IMR-90 (cell line): Measurements from ENCODE around the gene ZFAND2A. TPM values are rescaled to one million over a fixed set of nuclear protein-coding genes. Genes with fewer than 3 reads are reported as not detected.
"Not testable (repeated sequence)": the region's sequence is repeated elsewhere in the genome, so short reads cannot be mapped to it uniquely, and the experiment has no call there.

Experiments used
- ATAC-seq: fragments of 200-7000 bp; cut with Tn5 transposase; 2 replicates; pipeline ENCODE4 v1.9.1; 2020; ENCODE audit warnings: low read depth, mild to moderate bottlenecking, moderate library complexity
- BruUV-seq: library from RNA; stranded (reverse); fragments of 400-500 nt; replicated peaks from 2 replicates; lab custom pipeline; 2021; lab: Mats Ljungman, UMichigan
- CTCF ChIA-PET: fragments of 300-600 bp; formaldehyde crosslinking; extraction: SDS; loops from one replicate; lab custom pipeline; 2021; ENCODE audit warnings: antibody characterized with exemption; lab: Yijun Ruan, JAX
- POLR2A ChIA-PET: fragments of 300-600 bp; sonication (Branson Sonifier 250); formaldehyde crosslinking; loops from one replicate; lab custom pipeline; 2022; ENCODE audit warnings: antibody characterized with exemption; ENCODE audit not compliant: unreplicated experiment; lab: Charles Lee
- DNase-seq: peaks from one replicate; pipeline ENCODE4 v3.0.0; 2013
- H2AFZ ChIP-seq: replicated peaks from 2 replicates; pipeline ENCODE3; 2013; ENCODE audit warnings: low read length, mild to moderate bottlenecking; ENCODE audit not compliant: poor library complexity
- H2AK5ac ChIP-seq: 2 replicates; pipeline ENCODE4 v1.6.1; 2013; ENCODE audit warnings: low read depth, low read length, inconsistent platforms
- H2AK9ac ChIP-seq: replicated peaks from 2 replicates; pipeline ENCODE3; 2013; ENCODE audit warnings: mild to moderate bottlenecking, low read depth, low read length, moderate library complexity; ENCODE audit not compliant: poor library complexity
- H2BK120ac ChIP-seq: 2 replicates; pipeline ENCODE4 v1.6.1; 2013; ENCODE audit warnings: low read depth, low read length, inconsistent platforms
- H2BK15ac ChIP-seq: 3 replicates; pipeline ENCODE4 v1.6.1; 2013; ENCODE audit warnings: low read depth, low read length, inconsistent platforms
- H2BK20ac ChIP-seq: 2 replicates; pipeline ENCODE4 v1.6.1; 2013; ENCODE audit warnings: low read depth, mild to moderate bottlenecking, inconsistent platforms, low read length, moderate library complexity
- H2BK5ac ChIP-seq: 2 replicates; pipeline ENCODE4 v1.6.1; 2013; ENCODE audit warnings: mild to moderate bottlenecking, low read depth, low read length, inconsistent platforms; ENCODE audit not compliant: poor library complexity, severe bottlenecking
- H3K14ac ChIP-seq: replicated peaks from 2 replicates; pipeline ENCODE4 v1.6.1; 2013; ENCODE audit warnings: low read depth, low read length, inconsistent platforms
- H3K18ac ChIP-seq: 2 replicates; pipeline ENCODE4 v1.6.1; 2013; ENCODE audit warnings: low read depth, low read length, control low read depth
- H3K23ac ChIP-seq: 2 replicates; pipeline ENCODE4 v1.6.1; 2013; ENCODE audit warnings: low read depth, low read length, inconsistent platforms
- H3K27ac ChIP-seq: 2 replicates; pipeline ENCODE4 v1.5.1; 2013; ENCODE audit warnings: mild to moderate bottlenecking, control low read depth, low read length; ENCODE audit not compliant: insufficient read depth
- H3K27me3 ChIP-seq: 2 replicates; pipeline ENCODE4 v1.6.1; 2013; ENCODE audit warnings: low read length; ENCODE audit not compliant: control insufficient read depth, insufficient read depth
- H3K36me3 ChIP-seq: 2 replicates; pipeline ENCODE4 v1.6.1; 2013; ENCODE audit warnings: low read length, mixed read lengths; ENCODE audit not compliant: control insufficient read depth, insufficient read depth
- H3K4ac ChIP-seq: 2 replicates; pipeline ENCODE4 v1.6.1; 2013; ENCODE audit warnings: low read depth, low read length, inconsistent platforms
- H3K4me1 ChIP-seq: 2 replicates; pipeline ENCODE4 v1.6.1; 2013; ENCODE audit warnings: low read length, mixed read lengths; ENCODE audit not compliant: control insufficient read depth, insufficient read depth
- H3K4me2 ChIP-seq: 2 replicates; pipeline ENCODE4 v1.6.1; 2013; ENCODE audit warnings: low read depth, mild to moderate bottlenecking, control low read depth, low read length, moderate library complexity
- H3K4me3 ChIP-seq: 2 replicates; pipeline ENCODE4 v1.5.1; 2013; ENCODE audit warnings: low read depth, mild to moderate bottlenecking, control low read depth, low read length, moderate library complexity; ENCODE audit not compliant: insufficient read depth
- H3K56ac ChIP-seq: 2 replicates; pipeline ENCODE4 v1.6.1; 2013; ENCODE audit warnings: low read length, inconsistent platforms; ENCODE audit not compliant: insufficient read depth; ENCODE audit errors: extremely low read depth
- H3K79me1 ChIP-seq, 2 experiments: 2 replicates each; pipeline ENCODE4 v1.6.1; 2013; ENCODE audit warnings: low read length in 2 of 2, inconsistent platforms in 1 of 2, low read depth in 1 of 2
- H3K9ac ChIP-seq: 2 replicates; pipeline ENCODE4 v1.6.1; 2013; ENCODE audit warnings: low read depth, low read length, control low read depth
- H3K9me1 ChIP-seq: 2 replicates; pipeline ENCODE4 v1.6.1; 2013; ENCODE audit warnings: low read length, inconsistent platforms; ENCODE audit not compliant: insufficient read depth
- H3K9me3 ChIP-seq: 2 replicates; pipeline ENCODE4 v1.6.1; 2013; ENCODE audit warnings: low read length; ENCODE audit not compliant: control insufficient read depth, insufficient read depth
- H4K20me1 ChIP-seq: 2 replicates; pipeline ENCODE4 v1.6.1; 2013; ENCODE audit warnings: low read length, inconsistent platforms; ENCODE audit not compliant: insufficient read depth
- H4K5ac ChIP-seq: 2 replicates; pipeline ENCODE4 v1.6.1; 2013; ENCODE audit warnings: mild to moderate bottlenecking, low read depth, low read length, control low read depth
- H4K8ac ChIP-seq, 2 experiments: 2 replicates each; pipeline ENCODE4 v1.6.1; 2013; ENCODE audit warnings: low read depth in 2 of 2, low read length in 2 of 2, control low read depth in 1 of 2, inconsistent platforms in 1 of 2
- H4K91ac ChIP-seq: 2 replicates; pipeline ENCODE4 v1.6.1; 2013; ENCODE audit warnings: low read depth, low read length, inconsistent platforms; ENCODE audit not compliant: insufficient read depth
- CEBPB ChIP-seq: IDR thresholded peaks from 2 replicates; pipeline ENCODE4 v1.6.1; 2012; ENCODE audit warnings: low read depth, low read length, improper control_type of control experiment
- FOS ChIP-seq: fragments of 150-350 bp; IDR thresholded peaks from 2 replicates; pipeline ENCODE4 v1.6.1; 2016; ENCODE audit warnings: low read depth, low read length
- MXI1 ChIP-seq: IDR thresholded peaks from 2 replicates; pipeline ENCODE4 v1.6.1; 2012; ENCODE audit warnings: low read depth, mild to moderate bottlenecking, low read length, moderate library complexity, borderline replicate concordance
- RAD21 ChIP-seq: IDR thresholded peaks from 2 replicates; pipeline ENCODE4 v1.6.1; 2012; ENCODE audit warnings: low read length, improper control_type of control experiment
- RFX5 ChIP-seq: IDR thresholded peaks from 2 replicates; pipeline ENCODE4 v1.8.0; 2012; ENCODE audit warnings: low read depth, mild to moderate bottlenecking, low read length, moderate library complexity
- WGBS, 2 experiments: methylation state at CpG; one replicate each; pipeline versions ENCODE4 v1.1.5 to v1.1.7; 2013; ENCODE audit warnings: missing lambda C conversion rate in 2 of 2; ENCODE audit not compliant: insufficient read length in 1 of 2; ENCODE audit errors: extremely low coverage in 2 of 2; 5-methylcytosine and 5-hydroxymethylcytosine counted together
- dilution Hi-C: fragments of 300-500 bp; cut with HindIII; formaldehyde crosslinking; loops from one replicate; pipeline ENCODE4 v1.14.3; 2018; ENCODE audit warnings: low sequenced_read_pairs; ENCODE audit not compliant: unreplicated experiment
- in situ Hi-C: fragments of 300-500 bp; cut with MboI; formaldehyde crosslinking; loops from 3 replicates; pipeline ENCODE4 v1.14.3; 2019; ENCODE audit warnings: low sequenced_read_pairs, inconsistent platforms, mixed read lengths
- intact Hi-C: fragments of 100-400 bp; cut with micrococcal nuclease; formaldehyde crosslinking; loops from 2 replicates; pipeline ENCODE4 v1.10.0; 2022
- polyA plus RNA-seq, 3 experiments: library from polyadenylated mRNA; depleted of rRNA; stranded (reverse); fragments of >200 nt; gene quantifications; 2 replicates each; pipeline ENCODE4 v1.2.3, GENCODE V29; 2012; ENCODE audit warnings: low replicate concordance in 1 of 3
- total RNA-seq: library from RNA; depleted of rRNA; stranded (reverse); fragments of >200 nt; gene quantifications from 2 replicates; pipeline ENCODE4 v1.2.3, GENCODE V29; 2012
- TF ChIP-seq, protein P1 (sequence below): conservative IDR thresholded peaks from 2 replicates; pipeline ENCODE4 v1.5.1; 2012; ENCODE audit warnings: mild to moderate bottlenecking, low read depth, low read length, improper control_type of control experiment

Gene ZFAND2A
- total and polyA plus RNA-seq, 2 of the 4 experiments (the other 2 are of a cell fraction) = 11.8 to 28.7 TPM

DNA sequence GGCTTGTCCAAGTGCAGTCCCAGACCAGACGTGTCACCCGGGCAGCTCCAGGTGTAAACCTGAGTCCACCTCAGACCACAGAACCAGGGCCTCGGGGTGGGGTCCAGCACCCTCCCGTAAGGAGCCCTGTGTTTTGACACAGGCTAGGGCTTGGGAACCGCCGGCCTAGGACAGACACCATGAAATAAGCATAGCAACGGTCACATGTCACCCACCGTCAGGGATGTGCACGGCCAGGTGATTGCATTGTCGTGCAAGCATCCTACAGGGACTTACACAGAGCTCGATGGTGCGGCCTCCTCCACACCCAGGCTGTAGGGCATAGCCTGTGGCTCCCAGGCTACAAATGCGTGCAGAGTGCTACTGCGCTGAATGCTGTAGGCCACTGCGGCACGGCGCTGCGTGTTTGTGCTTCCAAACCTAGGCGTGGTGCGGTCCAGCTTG lies 10.6 kb downstream of the ZFAND2A start:
- Histone ChIP-seq H4K91ac (no peak overlapping the region), H2BK15ac (no peak overlapping the region), H3K4ac (no peak overlapping the region), H3K27ac (no peak overlapping the region), H2BK120ac (no peak overlapping the region), H4K5ac (no peak overlapping the region), H2AK9ac (no peak overlapping the region), H2BK5ac (no peak overlapping the region), H3K4me1 (no peaks in the 10 kb centered on the region), H3K56ac (no peak overlapping the region), H3K36me3 (peaks cover 41% of the 10 kb centered on the region), H3K18ac (no peak overlapping the region), H3K4me2 (no peak overlapping the region), H2AK5ac (no peak overlapping the region), H3K9ac (no peak overlapping the region), H3K23ac (no peak overlapping the region), H3K79me1 (peaks cover 4 to 9% of the 10 kb centered on the region in 2 experiments; a peak in 1 of 4 replicates), H4K20me1 (no peaks in the 10 kb centered on the region; the same call in 1 of the 2 replicates), H3K9me1 (no peaks in the 10 kb centered on the region), H3K14ac (no peak overlapping the region), H3K4me3 (no peak overlapping the region), H2AFZ (peak overlapping the region; percentile 21), H3K27me3 (no peaks in the 10 kb centered on the region), H2BK20ac (no peak overlapping the region), H3K9me3 (no peaks in the 10 kb centered on the region), H4K8ac (no peak overlapping the region)
- dilution Hi-C loops (no loop called here), intact Hi-C loops (no loop called here), in situ Hi-C loops (no loop called here)
- ATAC-seq (no peak), DNase-seq (no peak)
- 80% methylated on average over 1 of the region's 20 CpGs; no CpG with 5 or more reads in 1 of the 2 experiments for WGBS, 2 experiments
- ChIA-PET CTCF (interaction anchor here (0.5 kb wide), 1 partner anchor 56 kb away, joined by 7 read pairs; no protein-coding TSS in a partner anchor), POLR2A (no interaction called here)
- BruUV-seq = no TSS peak
- TF ChIP-seq, protein P1, sequence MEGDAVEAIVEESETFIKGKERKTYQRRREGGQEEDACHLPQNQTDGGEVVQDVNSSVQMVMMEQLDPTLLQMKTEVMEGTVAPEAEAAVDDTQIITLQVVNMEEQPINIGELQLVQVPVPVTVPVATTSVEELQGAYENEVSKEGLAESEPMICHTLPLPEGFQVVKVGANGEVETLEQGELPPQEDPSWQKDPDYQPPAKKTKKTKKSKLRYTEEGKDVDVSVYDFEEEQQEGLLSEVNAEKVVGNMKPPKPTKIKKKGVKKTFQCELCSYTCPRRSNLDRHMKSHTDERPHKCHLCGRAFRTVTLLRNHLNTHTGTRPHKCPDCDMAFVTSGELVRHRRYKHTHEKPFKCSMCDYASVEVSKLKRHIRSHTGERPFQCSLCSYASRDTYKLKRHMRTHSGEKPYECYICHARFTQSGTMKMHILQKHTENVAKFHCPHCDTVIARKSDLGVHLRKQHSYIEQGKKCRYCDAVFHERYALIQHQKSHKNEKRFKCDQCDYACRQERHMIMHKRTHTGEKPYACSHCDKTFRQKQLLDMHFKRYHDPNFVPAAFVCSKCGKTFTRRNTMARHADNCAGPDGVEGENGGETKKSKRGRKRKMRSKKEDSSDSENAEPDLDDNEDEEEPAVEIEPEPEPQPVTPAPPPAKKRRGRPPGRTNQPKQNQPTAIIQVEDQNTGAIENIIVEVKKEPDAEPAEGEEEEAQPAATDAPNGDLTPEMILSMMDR = no peak
- TF ChIP-seq MXI1 (no peak), RFX5 (no peak), RAD21 (no peak), CEBPB (no peak), FOS (no peak)

DNA sequence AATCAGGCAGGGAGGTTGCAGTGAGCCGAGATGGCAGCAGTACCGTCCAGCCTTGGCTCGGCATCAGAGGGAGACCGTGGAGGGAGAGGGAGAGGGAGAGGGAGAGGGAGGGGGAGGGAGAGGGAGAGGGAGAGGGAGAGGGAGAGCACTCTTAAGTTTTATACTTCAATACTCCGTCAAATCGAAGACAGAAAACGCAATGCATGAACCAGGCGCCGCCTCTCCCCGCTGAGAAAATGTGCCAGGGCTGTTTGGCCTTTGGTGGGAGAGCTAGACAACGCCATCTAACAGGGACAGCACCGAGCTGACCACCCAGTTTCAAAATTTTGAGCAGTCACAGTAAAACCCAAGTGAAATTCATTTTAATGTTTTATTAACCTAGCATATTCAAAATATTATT lies 12.1 kb downstream of the ZFAND2A start:
- H2AFZ ChIP-seq, H2BK15ac ChIP-seq, H3K27me3 ChIP-seq, H3K14ac ChIP-seq, CTCF ChIA-PET, DNase-seq, H2BK5ac ChIP-seq, H3K79me1 ChIP-seq, H3K9me1 ChIP-seq, H3K18ac ChIP-seq, BruUV-seq, ATAC-seq, H4K91ac ChIP-seq, H3K56ac ChIP-seq, H3K9ac ChIP-seq, H3K27ac ChIP-seq, H4K8ac ChIP-seq, intact Hi-C loops, H3K4ac ChIP-seq, H3K9me3 ChIP-seq, H2AK9ac ChIP-seq, H2AK5ac ChIP-seq, H3K4me2 ChIP-seq, H3K4me3 ChIP-seq, H4K5ac ChIP-seq, H2BK20ac ChIP-seq, POLR2A ChIA-PET, in situ Hi-C loops, H3K4me1 ChIP-seq, H2BK120ac ChIP-seq, H4K20me1 ChIP-seq, dilution Hi-C loops, H3K23ac ChIP-seq: not testable (repeated sequence)
- no CpG with 5 or more reads among the region's 12 CpGs for WGBS, 2 experiments
- peaks cover 29% of the 10 kb centered on the region for H3K36me3 ChIP-seq
